Neural progenitor cell (in vitro differentiated cells): Measurements from ENCODE around the gene SUGCT. TPM values are rescaled to one million over a fixed set of nuclear protein-coding genes. Genes with fewer than 3 reads are reported as not detected.

Experiments used
- DNase-seq: peaks from one replicate; pipeline ENCODE4 v3.0.0-alpha.2; 2016; ENCODE audit warnings: low spot score
- H2AFZ ChIP-seq: fragments of 200-600 bp; sonication (generic); replicated peaks from 2 replicates; pipeline ENCODE4 v1.6.1; 2016; ENCODE audit warnings: antibody characterized with exemption
- H3F3A ChIP-seq: fragments of 200-600 bp; sonication (generic); 2 replicates; pipeline ENCODE4 v1.6.1; 2016; ENCODE audit warnings: antibody characterized with exemption, low read depth
- H3K27ac ChIP-seq: fragments of 200-600 bp; sonication (generic); 2 replicates; pipeline ENCODE4 v1.5.1; 2016; ENCODE audit warnings: mild to moderate bottlenecking
- H3K27me3 ChIP-seq: fragments of 200-600 bp; sonication (generic); 2 replicates; pipeline ENCODE4 v1.6.1; 2016; ENCODE audit warnings: mild to moderate bottlenecking, moderate library complexity
- H3K36me3 ChIP-seq: fragments of 200-600 bp; sonication (generic); 2 replicates; pipeline ENCODE4 v1.5.1; 2016
- H3K4me1 ChIP-seq: fragments of 200-600 bp; sonication (generic); 2 replicates; pipeline ENCODE4 v1.6.1; 2016; ENCODE audit warnings: mixed run types
- H3K4me2 ChIP-seq: fragments of 200-600 bp; sonication (generic); 2 replicates; pipeline ENCODE4 v1.6.1; 2016
- H3K4me3 ChIP-seq: fragments of 200-600 bp; sonication (generic); 2 replicates; pipeline ENCODE4 v1.5.1; 2016
- H3K79me2 ChIP-seq: fragments of 200-600 bp; sonication (generic); 2 replicates; pipeline ENCODE4 v1.6.1; 2016; ENCODE audit warnings: low read depth
- H3K9ac ChIP-seq: fragments of 200-600 bp; sonication (generic); 2 replicates; pipeline ENCODE4 v1.6.1; 2016
- H3K9me3 ChIP-seq: fragments of 200-600 bp; sonication (generic); 2 replicates; pipeline ENCODE4 v1.5.1; 2016; ENCODE audit warnings: low read depth
- H4K20me1 ChIP-seq: fragments of 200-600 bp; sonication (generic); 2 replicates; pipeline ENCODE4 v1.6.1; 2016; ENCODE audit warnings: low read depth
- H3K27ac Mint-ChIP-seq: 3 replicates; pipeline ENCODE4 v1.8.0; 2021; ENCODE audit warnings: mixed read lengths
- H3K27me3 Mint-ChIP-seq: 2 replicates; pipeline ENCODE4 v1.8.0; 2022; ENCODE audit warnings: low read depth, mild to moderate bottlenecking, inconsistent platforms, moderate library complexity, mixed read lengths; ENCODE audit not compliant: insufficient read depth
- H3K36me3 Mint-ChIP-seq: 3 replicates; pipeline ENCODE4 v1.8.0; 2021; ENCODE audit warnings: mixed read lengths
- H3K4me1 Mint-ChIP-seq: 3 replicates; pipeline ENCODE4 v1.8.0; 2021; ENCODE audit warnings: mixed read lengths
- H3K4me3 Mint-ChIP-seq: 3 replicates; pipeline ENCODE4 v1.8.0; 2021; ENCODE audit warnings: mild to moderate bottlenecking, moderate library complexity, mixed read lengths
- H3K9me3 Mint-ChIP-seq: 3 replicates; pipeline ENCODE4 v1.8.0; 2020; ENCODE audit warnings: mixed read lengths
- CTCF ChIP-seq: fragments of 200-600 bp; sonication (generic); IDR thresholded peaks from 2 replicates; pipeline ENCODE4 v1.5.1; 2017; ENCODE audit warnings: antibody characterized with exemption, mild to moderate bottlenecking
- EZH2 ChIP-seq: fragments of 200-600 bp; sonication (generic); IDR thresholded peaks from 2 replicates; pipeline ENCODE4 v1.6.1; 2017; ENCODE audit warnings: antibody characterized with exemption, mild to moderate bottlenecking, moderate library complexity
- EZH2phosphoT487 ChIP-seq: fragments of 200-600 bp; sonication (generic); IDR thresholded peaks from 2 replicates; pipeline ENCODE4 v1.6.1; 2017; ENCODE audit warnings: antibody characterized with exemption
- total RNA-seq: library from RNA; depleted of rRNA; stranded (reverse); fragments of >200 nt; gene quantifications from 2 replicates; pipeline ENCODE4 v1.2.3, GENCODE V29; 2015; ENCODE audit warnings: low replicate concordance

Gene SUGCT
- total RNA-seq, 1 donor from 2014 or later: 10.1 TPM

- no peak overlapping the region for H3K27ac ChIP-seq
- no peak for TF ChIP-seq EZH2
- no peak for TF ChIP-seq CTCF
- no peak for TF ChIP-seq EZH2phosphoT487
- H3K9me3 ChIP-seq: no peaks in the 10 kb centered on the region
- no peak overlapping the region for H2AFZ ChIP-seq
- H3K36me3 ChIP-seq: no peaks in the 10 kb centered on the region
- H3K27me3 ChIP-seq: no peaks in the 10 kb centered on the region
- no peaks in the 10 kb centered on the region for H3K4me1 Mint-ChIP-seq
- no peaks in the 10 kb centered on the region for H3K27me3 Mint-ChIP-seq
- no peak overlapping the region for H3K27ac Mint-ChIP-seq
- no peak for DNase-seq
- H3K79me2 ChIP-seq: no peaks in the 10 kb centered on the region
- no peak overlapping the region for H3K9ac ChIP-seq
- H3K36me3 Mint-ChIP-seq: no peaks in the 10 kb centered on the region
- H3F3A ChIP-seq: no peaks in the 10 kb centered on the region
- H3K4me1 ChIP-seq: peaks cover 3% of the 10 kb centered on the region
- H3K4me3 ChIP-seq: no peak overlapping the region
- H3K4me2 ChIP-seq: no peak overlapping the region
- H4K20me1 ChIP-seq: no peaks in the 10 kb centered on the region
- H3K9me3 Mint-ChIP-seq: no peaks in the 10 kb centered on the region
- no peak overlapping the region for H3K4me3 Mint-ChIP-seq
Measured at GRCh38 chr7:40722242-40722641, 587.4 kb downstream of the SUGCT start.

GRCh38 chr7:40723829-40724228, 589.0 kb downstream of the SUGCT start:
- Histone ChIP-seq H3K4me3 (no peak overlapping the region), H3K9me3 (no peaks in the 10 kb centered on the region), H3K4me2 (no peak overlapping the region), H3F3A (no peaks in the 10 kb centered on the region), H3K4me1 (no peaks in the 10 kb centered on the region), H3K79me2 (no peaks in the 10 kb centered on the region), H4K20me1 (no peaks in the 10 kb centered on the region), H3K27me3 (no peaks in the 10 kb centered on the region), H3K27ac (no peak overlapping the region), H3K36me3 (no peaks in the 10 kb centered on the region), H2AFZ (no peak overlapping the region), H3K9ac (no peak overlapping the region)
- H3K4me3 Mint-ChIP-seq: no peak overlapping the region
- H3K9me3 Mint-ChIP-seq: no peaks in the 10 kb centered on the region
- no peaks in the 10 kb centered on the region for H3K4me1 Mint-ChIP-seq
- H3K27ac Mint-ChIP-seq: no peak overlapping the region
- H3K27me3 Mint-ChIP-seq: no peaks in the 10 kb centered on the region
- no peak for DNase-seq
- no peaks in the 10 kb centered on the region for H3K36me3 Mint-ChIP-seq
- TF ChIP-seq CTCF: no peak

GRCh38 chr7:40726559-40726958, 591.8 kb downstream of the SUGCT start:
- H3K9ac ChIP-seq: no peak overlapping the region
- DNase-seq: no peak
- no peaks in the 10 kb centered on the region for H3K27me3 ChIP-seq
- TF ChIP-seq CTCF (no peak), EZH2phosphoT487 (no peak), EZH2 (no peak)
- H2AFZ ChIP-seq: no peak overlapping the region
- no peak overlapping the region for H3K4me2 ChIP-seq
- H3K27ac Mint-ChIP-seq: no peak overlapping the region
- H3K27ac ChIP-seq: no peak overlapping the region
- H3K4me3 Mint-ChIP-seq: no peak overlapping the region
- no peaks in the 10 kb centered on the region for H3K36me3 Mint-ChIP-seq
- no peaks in the 10 kb centered on the region for H3K27me3 Mint-ChIP-seq
- no peaks in the 10 kb centered on the region for H3K4me1 Mint-ChIP-seq
- H3K9me3 ChIP-seq: no peaks in the 10 kb centered on the region
- no peaks in the 10 kb centered on the region for H4K20me1 ChIP-seq
- no peaks in the 10 kb centered on the region for H3K4me1 ChIP-seq
- H3F3A ChIP-seq: no peaks in the 10 kb centered on the region
- H3K4me3 ChIP-seq: no peak overlapping the region
- H3K36me3 ChIP-seq: no peaks in the 10 kb centered on the region
- H3K9me3 Mint-ChIP-seq: no peaks in the 10 kb centered on the region
- H3K79me2 ChIP-seq: no peaks in the 10 kb centered on the region

GRCh38 chr7:40733114-40733513, 598.3 kb downstream of the SUGCT start:
- Histone ChIP-seq H4K20me1 (no peaks in the 10 kb centered on the region), H3K27ac (no peak overlapping the region), H2AFZ (no peak overlapping the region), H3F3A (no peaks in the 10 kb centered on the region), H3K4me2 (no peak overlapping the region), H3K9ac (no peak overlapping the region), H3K79me2 (no peaks in the 10 kb centered on the region), H3K4me1 (no peaks in the 10 kb centered on the region), H3K27me3 (no peaks in the 10 kb centered on the region), H3K36me3 (no peaks in the 10 kb centered on the region), H3K4me3 (no peak overlapping the region), H3K9me3 (peaks cover 3% of the 10 kb centered on the region)
- no peak for TF ChIP-seq EZH2
- TF ChIP-seq CTCF: no peak
- no peak for TF ChIP-seq EZH2phosphoT487
- no peak for DNase-seq
- H3K4me1 Mint-ChIP-seq: no peaks in the 10 kb centered on the region
- no peaks in the 10 kb centered on the region for H3K27me3 Mint-ChIP-seq
- H3K27ac Mint-ChIP-seq: no peak overlapping the region
- H3K4me3 Mint-ChIP-seq: no peak overlapping the region
- no peaks in the 10 kb centered on the region for H3K36me3 Mint-ChIP-seq
- H3K9me3 Mint-ChIP-seq: no peaks in the 10 kb centered on the region
